PC-3 (cell line): Measurements from ENCODE around the gene SYTL1. TPM values are rescaled to one million over a fixed set of nuclear protein-coding genes. Genes with fewer than 3 reads are reported as not detected.

Experiments
- ATAC-seq: fragments of 200-7000 bp; cut with Tn5 transposase; 2 replicates; pipeline ENCODE4 v1.9.1; 2020; ENCODE audit warnings: mild to moderate bottlenecking, moderate library complexity
- BruUV-seq: library from RNA; stranded (reverse); fragments of 400-500 nt; replicated peaks from 2 replicates; lab custom pipeline; 2021; lab: Mats Ljungman, UMichigan
- CTCF ChIA-PET: fragments of 300-600 bp; sonication (Branson Sonifier 250); formaldehyde crosslinking; loops from one replicate; lab custom pipeline; 2022; ENCODE audit warnings: antibody characterized with exemption; lab: Charles Lee
- POLR2A ChIA-PET: fragments of 300-600 bp; sonication (Branson Sonifier 250); formaldehyde crosslinking; loops from one replicate; lab custom pipeline; 2022; ENCODE audit warnings: antibody characterized with exemption; ENCODE audit not compliant: unreplicated experiment; lab: Charles Lee
- DNase-seq: peaks from one replicate; pipeline ENCODE4 v3.0.0-alpha.2; 2015
- H2AFZ ChIP-seq: fragments of 300-600 bp; sonication (generic); 2 replicates; pipeline ENCODE4 v1.6.0; 2016; ENCODE audit warnings: antibody characterized with exemption, low read length
- H3F3A ChIP-seq: fragments of 300-600 bp; sonication (generic); one replicate; pipeline ENCODE4 v1.6.0; 2017; ENCODE audit warnings: antibody characterized with exemption, low read length, control low read depth, mild to moderate bottlenecking; ENCODE audit not compliant: unreplicated experiment
- H3K27ac ChIP-seq: fragments of 300-600 bp; sonication (generic); 2 replicates; pipeline ENCODE4 v1.5.1; 2016; ENCODE audit warnings: mild to moderate bottlenecking, low read length
- H3K27me3 ChIP-seq: fragments of 300-600 bp; sonication (generic); 2 replicates; pipeline ENCODE4 v1.6.1; 2016; ENCODE audit warnings: low read length, mixed read lengths
- H3K36me3 ChIP-seq: fragments of 300-600 bp; sonication (generic); 2 replicates; pipeline ENCODE4 v1.6.1; 2016; ENCODE audit warnings: low read depth, mixed run types, low read length, mixed read lengths
- H3K4me1 ChIP-seq: fragments of 300-600 bp; sonication (generic); 2 replicates; pipeline ENCODE4 v1.5.1; 2016; ENCODE audit warnings: low read length; ENCODE audit not compliant: insufficient read depth
- H3K4me2 ChIP-seq: fragments of 300-600 bp; sonication (generic); 2 replicates; pipeline ENCODE4 v1.6.0; 2016; ENCODE audit warnings: low read length
- H3K4me3 ChIP-seq: fragments of 300-600 bp; sonication (generic); 2 replicates; pipeline ENCODE4 v1.5.1; 2016; ENCODE audit warnings: mild to moderate bottlenecking, low read length, mixed read lengths
- H3K79me2 ChIP-seq: fragments of 300-600 bp; sonication (generic); 2 replicates; pipeline ENCODE4 v1.6.1; 2017; ENCODE audit warnings: low read length, mixed read lengths
- H3K9ac ChIP-seq: fragments of 300-600 bp; sonication (generic); 2 replicates; pipeline ENCODE4 v1.6.0; 2016; ENCODE audit warnings: mild to moderate bottlenecking, low read length
- H3K9me2 ChIP-seq: fragments of 300-600 bp; sonication (generic); replicated peaks from 2 replicates; pipeline ENCODE4 v1.6.1; 2016; ENCODE audit warnings: mixed run types, low read length, mixed read lengths
- H3K9me3 ChIP-seq: fragments of 300-600 bp; sonication (generic); 2 replicates; pipeline ENCODE4 v1.6.1; 2016; ENCODE audit warnings: low read length, mixed read lengths
- H4K20me1 ChIP-seq: fragments of 300-600 bp; sonication (generic); 2 replicates; pipeline ENCODE4 v1.6.1; 2016; ENCODE audit warnings: low read length, mixed read lengths
- EZH2 ChIP-seq: fragments of 300-600 bp; sonication (generic); IDR thresholded peaks from one replicate; pipeline ENCODE4 v1.6.1; 2017; ENCODE audit warnings: antibody characterized with exemption, mild to moderate bottlenecking, low read length; ENCODE audit not compliant: unreplicated experiment
- EZH2phosphoT487 ChIP-seq: fragments of 300-600 bp; sonication (generic); IDR thresholded peaks from 2 replicates; pipeline ENCODE4 v1.6.1; 2018; ENCODE audit warnings: mild to moderate bottlenecking, antibody characterized with exemption, low read length, borderline replicate concordance
- intact Hi-C: fragments of 100-400 bp; cut with micrococcal nuclease; formaldehyde crosslinking; loops from 2 replicates; pipeline ENCODE4 v1.9.0; 2023
- total RNA-seq: library from RNA; depleted of rRNA; stranded (reverse); fragments of >200 nt; gene quantifications from 2 replicates; pipeline ENCODE4 v1.2.3, GENCODE V29; 2014
- TF ChIP-seq, protein P1 (sequence below): fragments of 300-600 bp; sonication (generic); conservative IDR thresholded peaks from 2 replicates; pipeline ENCODE4 v1.5.1; 2017; ENCODE audit warnings: antibody characterized with exemption, low read depth, mild to moderate bottlenecking, low read length

SYTL1 gene
- total RNA-seq, 1 experiment from 2014 or later: 26.8 TPM

DNA sequence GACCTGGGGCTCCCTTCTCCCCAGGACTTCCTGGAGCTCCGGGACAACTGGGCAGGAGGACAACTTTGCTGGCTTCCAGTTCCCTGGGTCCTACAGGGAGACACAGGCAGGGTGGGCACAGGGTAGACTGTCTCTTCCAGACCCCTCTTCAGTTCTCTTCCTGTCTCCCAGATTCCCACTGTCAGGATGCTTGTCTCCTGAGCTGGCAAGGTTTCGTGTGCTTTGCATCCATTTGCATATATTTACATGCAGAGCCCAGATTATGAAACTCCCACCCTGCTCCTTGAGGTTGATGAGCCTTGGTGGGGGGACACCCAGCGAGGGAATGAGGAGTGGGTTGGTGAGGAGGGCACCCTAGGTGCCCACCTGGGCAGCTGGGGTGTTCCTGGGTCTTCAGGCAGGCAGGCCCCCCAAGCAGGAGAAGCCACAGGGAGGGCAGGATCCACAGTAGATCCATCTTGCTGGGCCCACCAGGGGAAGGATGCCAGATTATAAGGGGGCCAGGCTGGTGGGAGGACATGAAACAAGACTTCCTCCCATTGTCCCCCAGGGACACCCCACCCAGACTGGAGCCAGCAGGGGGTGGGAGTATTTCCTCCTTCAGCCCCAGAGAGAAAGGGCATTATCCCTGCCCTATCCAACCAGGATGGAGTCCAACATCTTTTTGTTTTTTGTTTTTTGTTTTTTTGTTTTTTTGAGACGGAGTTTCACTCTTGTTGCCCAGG, 32.7 kb downstream of the SYTL1 start, which contains the start of gene FCN3:
Gene FCN3, minus strand, starts transcription at position 463 of the 725 bp plus-strand sequence. Its CDS starts 6 bp downstream, at position 457.
- Histone ChIP-seq H3K4me3 (no peak within 1 kb of the TSS), H4K20me1 (no peaks in the 10 kb centered on the region), H3K9me3 (no peaks in the 10 kb centered on the region), H3K36me3 (no peaks in the 10 kb centered on the region), H3K9me2 (no peaks in the 10 kb centered on the region), H3K4me1 (no peaks in the 10 kb centered on the region), H3K4me2 (no peak within 1 kb of the TSS), H3K79me2 (no peaks in the 10 kb centered on the region), H3K27ac (no peak within 1 kb of the TSS), H2AFZ (no peak within 1 kb of the TSS), H3F3A (no peaks in the 10 kb centered on the region), H3K9ac (no peak within 1 kb of the TSS), H3K27me3 (no peaks in the 10 kb centered on the region)
- CTCF ChIA-PET: no interaction called here
- POLR2A ChIA-PET: no interaction called here
- intact Hi-C loops: no loop called here
- no TSS peak for BruUV-seq
- TF ChIP-seq EZH2: no peak
- TF ChIP-seq, protein P1, sequence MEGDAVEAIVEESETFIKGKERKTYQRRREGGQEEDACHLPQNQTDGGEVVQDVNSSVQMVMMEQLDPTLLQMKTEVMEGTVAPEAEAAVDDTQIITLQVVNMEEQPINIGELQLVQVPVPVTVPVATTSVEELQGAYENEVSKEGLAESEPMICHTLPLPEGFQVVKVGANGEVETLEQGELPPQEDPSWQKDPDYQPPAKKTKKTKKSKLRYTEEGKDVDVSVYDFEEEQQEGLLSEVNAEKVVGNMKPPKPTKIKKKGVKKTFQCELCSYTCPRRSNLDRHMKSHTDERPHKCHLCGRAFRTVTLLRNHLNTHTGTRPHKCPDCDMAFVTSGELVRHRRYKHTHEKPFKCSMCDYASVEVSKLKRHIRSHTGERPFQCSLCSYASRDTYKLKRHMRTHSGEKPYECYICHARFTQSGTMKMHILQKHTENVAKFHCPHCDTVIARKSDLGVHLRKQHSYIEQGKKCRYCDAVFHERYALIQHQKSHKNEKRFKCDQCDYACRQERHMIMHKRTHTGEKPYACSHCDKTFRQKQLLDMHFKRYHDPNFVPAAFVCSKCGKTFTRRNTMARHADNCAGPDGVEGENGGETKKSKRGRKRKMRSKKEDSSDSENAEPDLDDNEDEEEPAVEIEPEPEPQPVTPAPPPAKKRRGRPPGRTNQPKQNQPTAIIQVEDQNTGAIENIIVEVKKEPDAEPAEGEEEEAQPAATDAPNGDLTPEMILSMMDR: no peak
- TF ChIP-seq EZH2phosphoT487: no peak
- ATAC-seq (no peak), DNase-seq (no peak)

DNA sequence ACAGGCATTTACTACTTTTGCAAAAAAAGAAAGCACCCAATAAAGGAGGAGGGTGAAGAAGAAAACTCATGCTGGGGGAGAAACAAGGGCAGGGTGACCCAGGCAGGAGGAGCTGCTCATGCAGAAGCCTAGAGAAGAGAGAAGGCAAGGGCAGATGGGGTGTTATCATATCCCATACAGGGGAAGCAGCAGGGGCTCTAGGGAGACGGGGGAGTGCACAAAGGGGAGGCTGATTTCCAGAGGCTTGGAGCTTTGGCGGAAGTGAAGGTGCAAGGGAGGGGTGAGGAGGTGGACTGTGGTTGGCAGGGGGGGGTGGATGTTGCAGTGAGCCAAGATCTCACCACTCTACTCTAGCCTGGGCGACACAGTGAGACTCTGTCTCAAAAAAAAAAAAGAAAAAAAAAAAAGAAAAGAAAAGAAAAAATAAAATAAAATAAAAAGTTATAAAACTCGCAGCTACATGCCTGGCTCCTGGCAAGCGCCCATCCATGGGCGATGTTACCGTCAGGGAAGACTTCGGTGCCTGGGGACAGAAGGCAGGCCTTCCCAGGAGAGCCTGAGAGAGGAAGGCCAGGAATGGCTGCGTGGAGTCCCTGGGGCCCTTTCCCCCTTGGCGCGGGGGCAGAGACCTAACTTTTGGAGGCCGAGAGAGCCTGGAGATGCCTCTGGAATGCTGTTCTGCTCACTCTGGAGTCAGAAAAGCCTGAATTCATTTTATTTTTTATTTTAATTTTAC, 36.1 kb downstream of the SYTL1 start:
- ChIA-PET POLR2A (no interaction called here), CTCF (no interaction called here)
- Histone ChIP-seq H3F3A (no peaks in the 10 kb centered on the region), H4K20me1 (no peaks in the 10 kb centered on the region), H3K4me3 (no peak overlapping the region), H3K9ac (no peak overlapping the region), H3K4me1 (no peaks in the 10 kb centered on the region), H3K79me2 (no peaks in the 10 kb centered on the region), H3K36me3 (no peaks in the 10 kb centered on the region), H3K9me3 (no peaks in the 10 kb centered on the region), H3K27ac (no peak overlapping the region), H3K27me3 (no peaks in the 10 kb centered on the region), H3K9me2 (no peaks in the 10 kb centered on the region), H3K4me2 (no peak overlapping the region), H2AFZ (no peak overlapping the region)
- DNase-seq: no peak
- intact Hi-C loops: no loop called here
- TF ChIP-seq EZH2 (no peak), EZH2phosphoT487 (no peak)
- TF ChIP-seq, protein P1: no peak
- BruUV-seq: no TSS peak
- no peak for ATAC-seq

DNA sequence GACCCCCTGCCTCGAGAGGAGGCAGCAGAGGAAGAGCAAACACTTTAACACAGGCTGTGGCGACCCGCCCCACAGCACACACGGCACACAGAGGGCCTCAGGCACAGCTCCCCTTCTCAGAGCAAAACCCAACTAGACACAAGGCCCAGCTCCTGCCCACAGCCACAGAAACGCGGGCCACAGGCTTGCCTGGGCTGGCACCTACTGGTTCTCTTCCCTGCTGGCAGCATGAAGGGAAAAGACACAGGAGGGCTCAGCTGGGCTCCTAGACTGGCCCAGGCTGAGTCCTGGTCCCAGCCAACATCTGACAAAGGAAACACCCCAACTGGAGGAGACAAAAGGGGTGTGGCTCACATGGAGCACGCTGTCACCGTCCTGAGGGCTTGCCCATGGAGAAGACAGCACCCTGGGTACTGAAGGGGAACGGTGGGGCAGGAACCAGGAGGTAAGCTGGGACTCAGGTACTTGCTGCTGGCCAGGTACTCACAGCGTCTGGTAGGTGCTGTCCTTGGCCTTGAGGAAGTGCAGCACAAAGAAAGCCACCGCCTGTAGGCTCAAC, 37.8 kb downstream of the SYTL1 start:
- intact Hi-C loops: no loop called here
- Histone ChIP-seq H3K4me3 (no peak overlapping the region), H4K20me1 (no peaks in the 10 kb centered on the region), H3K27me3 (no peaks in the 10 kb centered on the region), H3F3A (no peaks in the 10 kb centered on the region), H3K9me2 (no peaks in the 10 kb centered on the region), H2AFZ (no peak overlapping the region), H3K4me1 (no peaks in the 10 kb centered on the region), H3K9ac (no peak overlapping the region), H3K4me2 (no peak overlapping the region), H3K9me3 (no peaks in the 10 kb centered on the region), H3K79me2 (no peaks in the 10 kb centered on the region), H3K27ac (no peak overlapping the region), H3K36me3 (no peaks in the 10 kb centered on the region)
- no TSS peak for BruUV-seq
- no peak for DNase-seq
- ChIA-PET CTCF (no interaction called here), POLR2A (no interaction called here)
- TF ChIP-seq EZH2 (no peak), EZH2phosphoT487 (no peak)
- TF ChIP-seq, protein P1: no peak
- no peak for ATAC-seq
